ENCODE results near the gene PHETA1. TPM values are rescaled to one million over a fixed set of nuclear protein-coding genes. Genes with fewer than 3 reads are reported as not detected.
"Not testable (repeated sequence)": the region's sequence is repeated elsewhere in the genome, so short reads cannot be mapped to it uniquely, and the experiment has no call there.

PHETA1 gene
- total RNA-seq, 4 donors from 2014 or later, result 8.7 to 16.7 (median 14.5) TPM

DNA sequence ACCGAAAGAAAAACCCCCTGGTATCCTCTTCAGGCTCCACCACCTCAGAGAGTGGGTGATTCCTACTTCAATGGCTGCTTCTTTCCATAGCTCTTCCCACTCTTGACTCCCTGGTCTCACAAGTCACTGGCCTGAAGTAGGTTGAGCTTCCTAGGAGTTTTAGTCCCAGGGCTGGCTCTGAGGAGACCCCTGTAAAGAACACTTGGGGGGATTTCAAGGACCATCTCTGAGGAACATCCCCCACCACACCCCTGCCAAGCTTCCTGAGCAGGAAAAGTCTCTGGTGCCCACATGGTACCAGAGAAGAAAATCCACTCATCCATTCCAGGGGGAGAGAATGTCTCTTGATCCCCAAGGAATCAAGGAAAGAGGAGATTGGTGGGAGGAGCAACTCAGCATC lies 25.7 kb downstream of the PHETA1 start:
- no peaks in the 10 kb centered on the region for H3K36me3 ChIP-seq
- ATAC-seq, result no peak
- H3K27ac ChIP-seq, result no peak overlapping the region
- no peaks in the 10 kb centered on the region for H3K27me3 ChIP-seq
- no peaks in the 10 kb centered on the region for H3K9me3 ChIP-seq
- TF ChIP-seq, protein P1, sequence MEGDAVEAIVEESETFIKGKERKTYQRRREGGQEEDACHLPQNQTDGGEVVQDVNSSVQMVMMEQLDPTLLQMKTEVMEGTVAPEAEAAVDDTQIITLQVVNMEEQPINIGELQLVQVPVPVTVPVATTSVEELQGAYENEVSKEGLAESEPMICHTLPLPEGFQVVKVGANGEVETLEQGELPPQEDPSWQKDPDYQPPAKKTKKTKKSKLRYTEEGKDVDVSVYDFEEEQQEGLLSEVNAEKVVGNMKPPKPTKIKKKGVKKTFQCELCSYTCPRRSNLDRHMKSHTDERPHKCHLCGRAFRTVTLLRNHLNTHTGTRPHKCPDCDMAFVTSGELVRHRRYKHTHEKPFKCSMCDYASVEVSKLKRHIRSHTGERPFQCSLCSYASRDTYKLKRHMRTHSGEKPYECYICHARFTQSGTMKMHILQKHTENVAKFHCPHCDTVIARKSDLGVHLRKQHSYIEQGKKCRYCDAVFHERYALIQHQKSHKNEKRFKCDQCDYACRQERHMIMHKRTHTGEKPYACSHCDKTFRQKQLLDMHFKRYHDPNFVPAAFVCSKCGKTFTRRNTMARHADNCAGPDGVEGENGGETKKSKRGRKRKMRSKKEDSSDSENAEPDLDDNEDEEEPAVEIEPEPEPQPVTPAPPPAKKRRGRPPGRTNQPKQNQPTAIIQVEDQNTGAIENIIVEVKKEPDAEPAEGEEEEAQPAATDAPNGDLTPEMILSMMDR (IDR thresholded peaks at IDR 0.05 in 4 of 5, conservative IDR thresholded peaks at IDR 0.05 in 1 of 5), result no peak
- no peak for TF ChIP-seq POLR2A (IDR thresholded peaks at IDR 0.05)
- DNase-seq, result no peak
- H3K4me1 ChIP-seq, result no peaks in the 10 kb centered on the region
- in situ Hi-C loops (cut with MboI; ENCODE audit: low sequenced_read_pairs in 4 of 4), result no loop called here
- H3K4me3 ChIP-seq, result no peak overlapping the region
- intact Hi-C loops (cut with DNase I; ENCODE audit: low total_unique reads), result no loop called here

DNA sequence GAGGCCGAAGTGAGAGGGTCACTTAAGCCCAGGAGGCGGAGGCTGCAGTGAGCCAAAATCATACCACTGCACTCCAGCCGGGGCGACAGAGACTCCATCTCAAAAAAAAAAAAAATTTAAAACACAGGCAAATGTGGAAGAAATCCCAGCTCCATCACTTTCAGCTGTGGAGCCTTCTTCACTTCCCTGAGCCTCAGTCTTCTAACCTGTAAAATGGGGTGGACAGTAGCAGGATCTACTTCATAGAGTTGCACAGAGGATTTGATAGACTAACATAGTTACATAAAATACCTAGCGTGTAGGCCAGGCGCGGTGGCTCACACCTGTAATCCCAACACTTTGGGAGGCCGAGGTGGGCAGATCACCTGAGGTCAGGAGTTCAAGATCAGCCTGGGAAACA lies 26.5 kb downstream of the PHETA1 start:
- no peaks in the 10 kb centered on the region for H3K4me1 ChIP-seq
- intact Hi-C loops (cut with DNase I; ENCODE audit: low total_unique reads), result no loop called here
- no peaks in the 10 kb centered on the region for H3K27me3 ChIP-seq
- in situ Hi-C loops (cut with MboI; ENCODE audit: low sequenced_read_pairs in 4 of 4), result no loop called here
- no peak overlapping the region for H3K27ac ChIP-seq
- no peak overlapping the region for H3K4me3 ChIP-seq
- TF ChIP-seq, protein P1 (IDR thresholded peaks at IDR 0.05 in 4 of 5, conservative IDR thresholded peaks at IDR 0.05 in 1 of 5), result no peak
- TF ChIP-seq POLR2A (IDR thresholded peaks at IDR 0.05), result no peak
- H3K9me3 ChIP-seq, result no peaks in the 10 kb centered on the region
- no peak for ATAC-seq
- H3K36me3 ChIP-seq, result no peaks in the 10 kb centered on the region
- no peak for DNase-seq

DNA sequence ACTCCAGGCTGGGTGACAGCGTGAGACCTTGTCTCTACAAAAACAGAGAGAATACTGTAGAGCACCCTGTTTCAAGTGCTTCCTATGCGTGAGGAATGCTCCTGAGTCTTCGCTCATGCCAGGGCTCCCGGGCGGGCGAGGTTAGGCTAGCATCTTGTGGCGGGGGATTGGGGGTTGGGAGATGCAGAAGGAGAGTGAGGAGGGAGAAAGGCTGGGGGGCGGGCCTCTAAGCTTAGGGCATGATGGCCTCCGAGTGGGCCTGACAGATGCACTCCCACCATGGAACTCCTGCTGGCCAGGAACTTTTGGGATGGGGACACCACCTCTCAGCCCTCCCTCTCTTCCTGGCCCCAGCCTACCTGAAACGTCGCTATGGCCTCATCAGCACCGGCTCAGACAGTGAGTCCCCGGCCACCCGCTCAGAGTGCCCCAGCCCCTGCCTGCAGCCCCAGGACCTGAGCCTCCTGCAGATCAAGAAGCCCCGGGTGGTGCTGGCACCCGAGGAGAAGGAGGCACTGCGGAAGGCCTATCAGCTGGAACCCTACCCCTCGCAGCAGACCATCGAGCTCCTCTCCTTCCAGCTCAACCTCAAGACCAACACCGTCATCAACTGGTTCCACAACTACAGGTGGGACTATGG lies 27.3 kb downstream of the PHETA1 start:
- no peaks in the 10 kb centered on the region for H3K4me1 ChIP-seq
- H3K36me3 ChIP-seq, result no peaks in the 10 kb centered on the region
- H3K27me3 ChIP-seq, result no peaks in the 10 kb centered on the region
- H3K4me3 ChIP-seq, result no peak overlapping the region
- no peak overlapping the region for H3K27ac ChIP-seq
- intact Hi-C loops (cut with DNase I; ENCODE audit: low total_unique reads), result no loop called here
- in situ Hi-C loops (cut with MboI; ENCODE audit: low sequenced_read_pairs in 4 of 4), result no loop called here
- TF ChIP-seq POLR2A (IDR thresholded peaks at IDR 0.05), result no peak
- TF ChIP-seq, protein P1 (IDR thresholded peaks at IDR 0.05 in 4 of 5, conservative IDR thresholded peaks at IDR 0.05 in 1 of 5), result no peak
- DNase-seq (no peak), ATAC-seq (no peak)
- no peaks in the 10 kb centered on the region for H3K9me3 ChIP-seq

- intact Hi-C loops (cut with DNase I; ENCODE audit: low total_unique reads); H3K36me3 ChIP-seq; H3K4me1 ChIP-seq; H3K27ac ChIP-seq; H3K27me3 ChIP-seq; DNase-seq; H3K4me3 ChIP-seq; H3K9me3 ChIP-seq; in situ Hi-C loops (cut with MboI; ENCODE audit: low sequenced_read_pairs in 4 of 4); ATAC-seq: not testable (repeated sequence)
These were observed 28.2 kb downstream of the PHETA1 start for GRCh38 chr12:111340680-111341079.

DNA sequence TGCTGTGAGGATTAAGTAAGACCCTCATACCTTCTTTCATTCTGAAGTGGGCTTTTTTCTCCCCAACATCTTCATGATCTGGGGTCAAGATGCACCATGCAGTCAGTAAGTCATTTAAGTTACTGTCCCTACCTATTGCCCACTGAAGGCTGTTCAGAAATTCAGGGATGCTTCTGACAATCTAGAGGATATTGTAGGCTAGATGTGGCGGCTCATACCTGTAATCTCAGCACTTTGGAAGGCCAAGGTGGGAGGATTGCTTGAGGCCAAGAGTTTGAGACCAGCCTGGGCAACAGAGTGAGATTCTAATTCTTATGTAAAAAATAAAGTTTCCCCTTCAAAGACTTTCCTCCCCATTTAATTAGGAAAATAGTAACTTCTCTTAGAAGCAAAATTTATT lies 28.7 kb downstream of the PHETA1 start:
- in situ Hi-C loops (cut with MboI; ENCODE audit: low sequenced_read_pairs in 4 of 4) (no loop called here), intact Hi-C loops (cut with DNase I; ENCODE audit: low total_unique reads) (no loop called here)
- no peaks in the 10 kb centered on the region for H3K4me1 ChIP-seq
- H3K27ac ChIP-seq, result no peak overlapping the region
- no peak for DNase-seq
- no peaks in the 10 kb centered on the region for H3K9me3 ChIP-seq
- no peak for ATAC-seq
- TF ChIP-seq, protein P1 (IDR thresholded peaks at IDR 0.05 in 4 of 5, conservative IDR thresholded peaks at IDR 0.05 in 1 of 5), result no peak
- no peak for TF ChIP-seq POLR2A (IDR thresholded peaks at IDR 0.05)
- no peak overlapping the region for H3K4me3 ChIP-seq
- no peaks in the 10 kb centered on the region for H3K27me3 ChIP-seq
- no peaks in the 10 kb centered on the region for H3K36me3 ChIP-seq

Measured in gastrocnemius medialis (tissue), 4 donors.